Bronchial epithelial cell (primary cell): Measurements from ENCODE around the gene TM9SF4. TPM values are rescaled to one million over a fixed set of nuclear protein-coding genes. Genes with fewer than 3 reads are reported as not detected.

Source experiments
- DNase-seq: peaks from one replicate; pipeline ENCODE4 v3.0.0-alpha.2; 2010; ENCODE audit warnings: low read depth
- FAIRE-seq: peaks from 2 replicates; lab custom pipeline; 2011; peaks lifted over from hg19 to GRCh38; lab: Jason Lieb, UNC
- H3K27me3 ChIP-seq: 2 replicates; pipeline ENCODE4 v1.5.1; 2011; ENCODE audit warnings: low read length; ENCODE audit not compliant: control insufficient read depth, insufficient read depth
- H3K36me3 ChIP-seq: 2 replicates; pipeline ENCODE4 v1.5.1; 2011; ENCODE audit warnings: low read length; ENCODE audit not compliant: control insufficient read depth, insufficient read depth
- H3K4me3 ChIP-seq: 2 replicates; pipeline ENCODE4 v1.5.1; 2011; ENCODE audit warnings: mild to moderate bottlenecking, low read depth, low read length, control low read depth
- CTCF ChIP-seq: IDR thresholded peaks from 2 replicates; pipeline ENCODE4 v1.5.1; 2011; ENCODE audit warnings: mild to moderate bottlenecking, moderate library complexity, low read length, control low read depth, inconsistent platforms; ENCODE audit not compliant: insufficient read depth, severe bottlenecking
- total RNA-seq: library from RNA; depleted of rRNA; stranded (reverse); fragments of >200 nt; gene quantifications from 2 replicates; pipeline ENCODE4 v1.2.1, GENCODE V29; 2014

Gene TM9SF4
- total RNA-seq, 1 donor from 2014 or later = 19.0 TPM

- no peak for TF ChIP-seq CTCF
- DNase-seq (no peak), FAIRE-seq (no peak)
- no peaks in the 10 kb centered on the region for H3K27me3 ChIP-seq
- H3K4me3 ChIP-seq = no peak overlapping the region
- H3K36me3 ChIP-seq = peaks cover 3% of the 10 kb centered on the region
Measured at GRCh38 chr20:32127347-32127746, 17.8 kb downstream of the TM9SF4 start.

GRCh38 chr20:32128167-32128566 is 18.7 kb downstream of the TM9SF4 start:
- no peak for DNase-seq
- FAIRE-seq = no peak
- no peak for TF ChIP-seq CTCF
- Histone ChIP-seq H3K36me3 (peaks cover 7% of the 10 kb centered on the region), H3K4me3 (no peak overlapping the region), H3K27me3 (no peaks in the 10 kb centered on the region)

- FAIRE-seq (no peak), DNase-seq (no peak)
- H3K4me3 ChIP-seq = no peak overlapping the region
- TF ChIP-seq CTCF = no peak
- H3K36me3 ChIP-seq = peaks cover 7% of the 10 kb centered on the region
- H3K27me3 ChIP-seq = no peaks in the 10 kb centered on the region
Measured at GRCh38 chr20:32129863-32130262, 20.3 kb downstream of the TM9SF4 start.

- DNase-seq (no peak), FAIRE-seq (no peak)
- no peaks in the 10 kb centered on the region for H3K27me3 ChIP-seq
- no peak overlapping the region for H3K4me3 ChIP-seq
- H3K36me3 ChIP-seq = peaks cover 8% of the 10 kb centered on the region
- no peak for TF ChIP-seq CTCF
Measured at GRCh38 chr20:32130352-32130751, 20.8 kb downstream of the TM9SF4 start.

GRCh38 chr20:32130965-32131364 is 21.5 kb downstream of the TM9SF4 start:
- no peak for DNase-seq
- Histone ChIP-seq H3K36me3 (peaks cover 9% of the 10 kb centered on the region), H3K4me3 (no peak overlapping the region), H3K27me3 (no peaks in the 10 kb centered on the region)
- TF ChIP-seq CTCF = no peak
- FAIRE-seq = no peak

GRCh38 chr20:32132911-32133549 is 23.5 kb downstream of the TM9SF4 start:
- no peak overlapping the region for H3K4me3 ChIP-seq
- peaks cover 13% of the 10 kb centered on the region for H3K36me3 ChIP-seq
- no peak for TF ChIP-seq CTCF
- FAIRE-seq (no peak), DNase-seq (no peak)
- H3K27me3 ChIP-seq = no peaks in the 10 kb centered on the region
